LNCAP (cell line): ENCODE results near the gene DIP2A.

Experiments used
- CTCF ChIP-seq: fragments of 450-650 bp; IDR thresholded peaks from 2 replicates; pipeline ENCODE4 v1.5.1; 2017; ENCODE audit warnings: mild to moderate bottlenecking

DIP2A gene

DNA sequence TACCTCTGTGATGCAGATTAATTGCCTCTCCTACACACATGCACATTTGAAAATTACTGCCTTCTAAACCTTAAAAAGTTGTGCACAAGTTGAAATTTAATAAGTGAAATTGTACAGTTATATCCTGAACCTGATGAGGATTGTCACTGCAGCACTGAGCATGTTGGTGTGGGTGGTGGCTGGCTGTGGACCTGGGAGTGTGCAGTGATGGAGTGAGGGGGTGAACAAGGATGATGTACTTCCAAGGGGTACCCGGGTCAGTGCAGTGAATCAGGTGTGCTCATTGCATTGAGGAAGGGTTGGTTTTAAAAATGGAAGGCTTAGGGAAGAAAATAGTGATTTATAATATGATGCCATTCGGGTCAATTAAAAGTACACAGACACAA lies 24.1 kb downstream of the DIP2A start:
- TF ChIP-seq CTCF = no peak

DNA sequence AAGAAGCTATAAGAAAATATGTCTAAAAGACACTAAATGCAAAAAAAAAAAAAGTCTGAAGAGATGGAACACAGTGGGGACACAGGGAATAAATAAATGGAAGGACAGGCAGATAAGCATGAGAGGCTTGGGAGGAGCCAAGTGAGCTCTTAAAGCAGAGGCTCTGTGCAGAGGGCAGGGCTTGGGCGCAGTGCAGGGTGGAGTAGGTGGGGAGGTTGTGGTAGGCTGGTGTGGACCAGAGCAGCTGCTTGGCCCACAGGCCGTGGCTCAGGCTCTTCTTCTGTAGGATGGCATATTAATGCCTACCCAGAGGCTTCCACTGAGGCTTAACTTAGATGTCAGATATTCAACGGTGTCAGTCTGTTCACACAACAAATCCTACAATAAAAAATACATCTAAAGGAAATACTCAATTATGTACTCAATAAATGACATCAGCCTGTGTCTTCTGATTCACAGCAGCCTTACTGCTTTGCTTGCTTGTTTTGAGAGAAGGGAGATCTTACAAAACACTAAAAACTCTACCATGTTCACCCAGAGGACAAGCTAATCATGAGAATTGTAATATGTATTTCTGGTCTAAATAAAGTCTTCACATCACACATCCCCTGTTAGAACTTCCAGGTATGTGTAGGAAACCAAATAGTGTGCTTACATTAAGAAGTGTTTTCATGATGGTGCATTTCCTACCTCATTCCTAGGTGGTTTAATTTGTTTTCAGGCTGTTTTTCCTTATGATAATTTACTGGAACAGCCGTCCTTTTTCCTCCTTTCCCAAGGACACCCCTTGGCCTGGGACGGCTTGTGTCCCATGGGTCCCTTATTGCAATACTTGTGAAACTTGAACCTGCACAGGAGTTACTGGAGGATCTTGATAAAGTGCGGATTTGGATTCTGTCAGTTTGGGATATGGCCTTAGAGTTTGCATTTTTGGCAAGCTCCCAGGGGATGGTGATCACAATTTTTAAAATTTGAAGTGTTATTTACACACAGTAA lies 24.9 kb downstream of the DIP2A start:
- TF ChIP-seq CTCF = no peak

GRCh38 chr21:46486481-46487126 lies 27.9 kb downstream of the DIP2A start:
- no peak for TF ChIP-seq CTCF

GRCh38 chr21:46489162-46489663 lies 30.5 kb downstream of the DIP2A start:
- TF ChIP-seq CTCF = no peak

GRCh38 chr21:46489800-46490199 lies 31.1 kb downstream of the DIP2A start:
- no peak for TF ChIP-seq CTCF

GRCh38 chr21:46491553-46491952 lies 32.9 kb downstream of the DIP2A start:
- no peak for TF ChIP-seq CTCF

- TF ChIP-seq CTCF = no peak
Measured at GRCh38 chr21:46492851-46493250, 34.2 kb downstream of the DIP2A start.
